GM13976 (cell line): ENCODE data around the gene CD5L.

Source experiments
- DNase-seq: peaks from one replicate; pipeline ENCODE4 v3.0.0; 2012; ENCODE audit warnings: low spot score
- CTCF ChIP-seq: IDR thresholded peaks from 2 replicates; pipeline ENCODE4 v1.5.1; 2012; ENCODE audit warnings: borderline replicate concordance, mild to moderate bottlenecking; ENCODE audit not compliant: insufficient read depth; ENCODE audit errors: extremely low read depth, missing control alignments, control extremely low read depth
- in situ Hi-C: fragments of 300-500 bp; cut with MboI; formaldehyde crosslinking; loops from one replicate; pipeline ENCODE4 v1.12.0; 2022; ENCODE audit warnings: low sequenced_read_pairs, mixed read lengths, inconsistent platforms; ENCODE audit not compliant: unreplicated experiment

Gene CD5L

GRCh38 chr1:157803851-157804250 lies 37.8 kb downstream of the CD5L start:
- in situ Hi-C loops: no loop called here
- no peak for DNase-seq
- no peak for TF ChIP-seq CTCF

GRCh38 chr1:157799996-157800395 lies 41.6 kb downstream of the CD5L start:
- no peak for TF ChIP-seq CTCF
- DNase-seq: no peak
- in situ Hi-C loops: no loop called here

GRCh38 chr1:157798211-157798610 lies 43.4 kb downstream of the CD5L start:
- no peak for TF ChIP-seq CTCF
- in situ Hi-C loops: no loop called here
- no peak for DNase-seq

GRCh38 chr1:157785248-157785647 lies 56.4 kb downstream of the CD5L start:
- no peak for TF ChIP-seq CTCF
- no peak for DNase-seq
- in situ Hi-C loops: no loop called here

- in situ Hi-C loops: no loop called here
- no peak for DNase-seq
- no peak for TF ChIP-seq CTCF
Measured at GRCh38 chr1:157784801-157785200, 56.8 kb downstream of the CD5L start.

- DNase-seq: no peak
- TF ChIP-seq CTCF: no peak
- in situ Hi-C loops: no loop called here
Measured at GRCh38 chr1:157782931-157783330, 58.7 kb downstream of the CD5L start.

- in situ Hi-C loops: no loop called here
- TF ChIP-seq CTCF: no peak
- no peak for DNase-seq
Measured at GRCh38 chr1:157781048-157781447, 60.6 kb downstream of the CD5L start.
